GM10248 (cell line): ENCODE results near the gene OLIG1.

Experiments
- CTCF ChIA-PET: fragments of 300-600 bp; sonication (Branson Sonifier 250); formaldehyde crosslinking; extraction: SDS; loops from one replicate; lab custom pipeline; 2021; ENCODE audit warnings: antibody characterized with exemption; lab: Yijun Ruan, JAX
- POLR2A ChIA-PET: fragments of 350-650 bp; sonication (Branson Sonifier 250); formaldehyde crosslinking; extraction: SDS; loops from one replicate; lab custom pipeline; 2020; ENCODE audit warnings: antibody characterized with exemption; lab: Yijun Ruan, JAX
- DNase-seq: peaks from one replicate; pipeline ENCODE4 v3.0.0; 2012; ENCODE audit errors: extremely low spot score
- CTCF ChIP-seq: IDR thresholded peaks from 2 replicates; pipeline ENCODE4 v1.5.1; 2012; ENCODE audit warnings: mild to moderate bottlenecking, low read depth; ENCODE audit errors: extremely low read depth, missing control alignments, control extremely low read depth

Gene OLIG1

GRCh38 chr21:33036430-33037162 lies 33.3 kb upstream of the OLIG1 start:
- DNase-seq: no peak
- ChIA-PET POLR2A (no interaction called here), CTCF (no interaction called here)
- TF ChIP-seq CTCF: no peak

- TF ChIP-seq CTCF: no peak
- ChIA-PET POLR2A (no interaction called here), CTCF (no interaction called here)
- DNase-seq: no peak
Measured at GRCh38 chr21:33037501-33037900, 32.4 kb upstream of the OLIG1 start.

- CTCF ChIA-PET: no interaction called here
- POLR2A ChIA-PET: no interaction called here
- TF ChIP-seq CTCF: no peak
- no peak for DNase-seq
Measured at GRCh38 chr21:33039536-33039935, 30.4 kb upstream of the OLIG1 start.

GRCh38 chr21:33040215-33040614 lies 29.7 kb upstream of the OLIG1 start:
- no peak for TF ChIP-seq CTCF
- DNase-seq: no peak
- CTCF ChIA-PET: no interaction called here
- POLR2A ChIA-PET: no interaction called here

GRCh38 chr21:33041981-33042380 lies 28.0 kb upstream of the OLIG1 start:
- no peak for TF ChIP-seq CTCF
- CTCF ChIA-PET: interaction anchor here (1.5 to 2.0 kb wide), 2 partner anchors 23 to 86 kb away, joined by 3 to 4 read pairs; no protein-coding TSS in a partner anchor
- POLR2A ChIA-PET: no interaction called here
- no peak for DNase-seq

GRCh38 chr21:33042812-33043211 lies 27.1 kb upstream of the OLIG1 start:
- CTCF ChIA-PET: interaction anchor here (1.5 to 2.0 kb wide), 2 partner anchors 24 to 85 kb away, joined by 3 to 4 read pairs; no protein-coding TSS in a partner anchor
- POLR2A ChIA-PET: no interaction called here
- DNase-seq: no peak
- TF ChIP-seq CTCF: no peak
